MCF 10A (cell line): ENCODE measurements around the gene MKLN1. TPM values are rescaled to one million over a fixed set of nuclear protein-coding genes. Genes with fewer than 3 reads are reported as not detected.

Experiments
- BruUV-seq: library from RNA; stranded (reverse); fragments of 400-500 nt; replicated peaks from 2 replicates; lab custom pipeline; 2021; lab: Mats Ljungman, UMichigan
- CTCF ChIA-PET: fragments of 300-600 bp; sonication (Branson Sonifier 250); formaldehyde crosslinking; extraction: SDS; loops from one replicate; lab custom pipeline; 2021; ENCODE audit warnings: antibody characterized with exemption, inconsistent platforms; lab: Yijun Ruan, JAX
- POLR2A ChIA-PET: fragments of 300-600, 350-650 bp; sonication (Branson Sonifier 250); formaldehyde crosslinking; extraction: SDS; loops from one replicate; lab custom pipeline; 2020; ENCODE audit warnings: antibody characterized with exemption, inconsistent platforms; lab: Yijun Ruan, JAX
- DNase-seq: peaks from one replicate; pipeline ENCODE4 v3.0.0-alpha.2; 2018; ENCODE audit not compliant: unreplicated experiment
- H3K27ac Mint-ChIP-seq: one replicate; pipeline ENCODE4 v1.8.0; 2022; ENCODE audit warnings: mild to moderate bottlenecking, low read depth, mixed read lengths; ENCODE audit not compliant: unreplicated experiment
- H3K27me3 Mint-ChIP-seq: one replicate; pipeline ENCODE4 v1.8.0; 2022; ENCODE audit warnings: mixed read lengths; ENCODE audit not compliant: insufficient read depth, unreplicated experiment
- H3K36me3 Mint-ChIP-seq: one replicate; pipeline ENCODE4 v1.8.0; 2022; ENCODE audit warnings: mild to moderate bottlenecking, moderate library complexity, mixed read lengths; ENCODE audit not compliant: insufficient read depth, unreplicated experiment
- H3K4me1 Mint-ChIP-seq: one replicate; pipeline ENCODE4 v1.8.0; 2022; ENCODE audit warnings: mixed read lengths; ENCODE audit not compliant: insufficient read depth, unreplicated experiment
- H3K4me3 Mint-ChIP-seq: one replicate; pipeline ENCODE4 v1.8.0; 2022; ENCODE audit warnings: mild to moderate bottlenecking, moderate library complexity, mixed read lengths; ENCODE audit not compliant: unreplicated experiment
- H3K9me3 Mint-ChIP-seq: one replicate; pipeline ENCODE4 v1.8.0; 2022; ENCODE audit warnings: mixed read lengths; ENCODE audit not compliant: unreplicated experiment
- intact Hi-C: fragments of 100-400 bp; cut with micrococcal nuclease; formaldehyde crosslinking; loops from 2 replicates; pipeline ENCODE4 v1.14.1; 2022
- total RNA-seq: library from RNA; stranded (reverse); gene quantifications from 2 replicates; pipeline ENCODE4 v1.2.3, GENCODE V29; 2022
- TF ChIP-seq, protein P1 (sequence below): fragments of 200-600 bp; IDR thresholded peaks from one replicate; pipeline ENCODE4 v1.8.0; 2022; ENCODE audit warnings: antibody characterized with exemption, mild to moderate bottlenecking; ENCODE audit not compliant: unreplicated experiment

Gene MKLN1
- total RNA-seq, 1 experiment from 2014 or later: 35.6 TPM

DNA sequence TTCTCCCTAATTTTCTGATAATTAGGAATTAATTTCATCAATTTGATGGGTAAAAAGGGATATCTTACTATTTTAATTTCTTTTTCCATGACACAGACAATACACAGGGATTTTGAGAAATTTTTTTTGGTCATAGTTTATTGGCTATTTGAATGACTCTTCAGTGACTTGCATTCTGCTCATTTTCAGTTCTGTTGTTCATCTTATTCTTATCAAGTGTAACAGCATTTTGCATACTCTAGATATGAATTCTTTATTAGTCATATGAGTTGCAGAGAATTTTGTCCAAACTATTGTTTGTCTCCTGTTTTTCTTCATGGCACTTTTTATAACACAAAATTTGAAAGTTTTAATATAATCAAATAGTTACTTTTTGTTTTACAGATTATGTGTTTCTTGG lies 41.7 kb downstream of the MKLN1 start:
- POLR2A ChIA-PET: interaction anchor here (1.1 kb wide), 1 partner anchor 10 kb away, joined by 4 read pairs; no protein-coding TSS in a partner anchor
- intact Hi-C loops: no loop called here
- H3K27me3 Mint-ChIP-seq: no peaks in the 10 kb centered on the region
- no peak for DNase-seq
- no peaks in the 10 kb centered on the region for H3K9me3 Mint-ChIP-seq
- CTCF ChIA-PET: no interaction called here
- BruUV-seq: no TSS peak
- no peak overlapping the region for H3K4me3 Mint-ChIP-seq
- TF ChIP-seq, protein P1, sequence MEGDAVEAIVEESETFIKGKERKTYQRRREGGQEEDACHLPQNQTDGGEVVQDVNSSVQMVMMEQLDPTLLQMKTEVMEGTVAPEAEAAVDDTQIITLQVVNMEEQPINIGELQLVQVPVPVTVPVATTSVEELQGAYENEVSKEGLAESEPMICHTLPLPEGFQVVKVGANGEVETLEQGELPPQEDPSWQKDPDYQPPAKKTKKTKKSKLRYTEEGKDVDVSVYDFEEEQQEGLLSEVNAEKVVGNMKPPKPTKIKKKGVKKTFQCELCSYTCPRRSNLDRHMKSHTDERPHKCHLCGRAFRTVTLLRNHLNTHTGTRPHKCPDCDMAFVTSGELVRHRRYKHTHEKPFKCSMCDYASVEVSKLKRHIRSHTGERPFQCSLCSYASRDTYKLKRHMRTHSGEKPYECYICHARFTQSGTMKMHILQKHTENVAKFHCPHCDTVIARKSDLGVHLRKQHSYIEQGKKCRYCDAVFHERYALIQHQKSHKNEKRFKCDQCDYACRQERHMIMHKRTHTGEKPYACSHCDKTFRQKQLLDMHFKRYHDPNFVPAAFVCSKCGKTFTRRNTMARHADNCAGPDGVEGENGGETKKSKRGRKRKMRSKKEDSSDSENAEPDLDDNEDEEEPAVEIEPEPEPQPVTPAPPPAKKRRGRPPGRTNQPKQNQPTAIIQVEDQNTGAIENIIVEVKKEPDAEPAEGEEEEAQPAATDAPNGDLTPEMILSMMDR: no peak
- H3K4me1 Mint-ChIP-seq: peaks cover 37% of the 10 kb centered on the region
- H3K36me3 Mint-ChIP-seq: no peaks in the 10 kb centered on the region
- H3K27ac Mint-ChIP-seq: no peak overlapping the region

DNA sequence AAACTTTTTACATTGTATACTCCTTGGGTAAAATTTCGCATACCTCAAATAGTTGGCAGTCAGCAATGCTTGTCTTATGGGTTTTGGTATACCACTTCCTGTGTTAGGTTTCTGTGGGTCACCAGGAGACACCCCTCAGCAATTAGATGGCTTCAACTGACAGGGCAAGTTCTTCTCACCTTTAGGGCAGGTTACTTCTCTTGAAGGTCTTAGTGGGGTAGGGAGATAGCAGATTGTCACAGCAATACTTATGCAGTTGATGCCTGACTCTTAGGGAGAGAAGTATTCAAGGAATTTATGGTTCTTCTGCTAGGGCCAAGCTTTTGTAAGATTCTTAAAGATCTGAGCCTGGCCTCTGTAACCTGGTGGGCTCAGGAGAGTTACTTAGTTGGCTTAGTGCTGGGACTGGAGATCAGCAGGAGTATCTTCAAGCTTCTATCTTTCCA lies 42.9 kb downstream of the MKLN1 start:
- Mint-ChIP-seq H3K9me3 (no peaks in the 10 kb centered on the region), H3K27me3 (no peaks in the 10 kb centered on the region), H3K4me3 (no peak overlapping the region), H3K4me1 (peaks cover 39% of the 10 kb centered on the region), H3K27ac (peak overlapping the region; percentile 35), H3K36me3 (no peaks in the 10 kb centered on the region)
- ChIA-PET CTCF (no interaction called here), POLR2A (interaction anchor here (0.7 to 1.6 kb wide), 4 partner anchors 11 to 77 kb away, joined by 3 to 6 read pairs (median 4); partner anchors contain the start of gene MKLN1)
- intact Hi-C loops: no loop called here
- BruUV-seq: no TSS peak
- TF ChIP-seq, protein P1: no peak
- DNase-seq: peak; percentile 24

DNA sequence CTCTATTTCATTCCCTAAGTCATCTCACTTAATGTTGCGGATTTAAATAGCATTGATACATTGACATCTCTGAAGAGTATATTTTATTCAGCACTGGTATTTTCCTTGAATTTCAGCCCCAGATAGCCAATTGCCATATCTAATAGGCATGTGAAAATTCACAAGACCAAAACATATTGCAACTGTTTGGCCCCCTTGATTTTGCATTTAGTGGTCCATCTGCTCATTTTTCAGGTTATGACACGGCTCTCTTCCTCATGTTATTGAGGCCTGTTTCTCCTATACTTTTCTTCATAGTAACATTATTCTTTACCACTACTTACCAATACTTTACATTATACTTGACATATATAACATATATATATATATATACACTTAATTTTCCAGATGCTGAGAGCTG lies 43.7 kb downstream of the MKLN1 start:
- H3K4me1 Mint-ChIP-seq: peaks cover 33% of the 10 kb centered on the region
- intact Hi-C loops: no loop called here
- no peak overlapping the region for H3K27ac Mint-ChIP-seq
- ChIA-PET CTCF (no interaction called here), POLR2A (interaction anchor here (1.1 to 1.6 kb wide), 4 partner anchors 12 to 44 kb away, joined by 3 to 10 read pairs (median 5); partner anchors contain the start of gene MKLN1)
- no TSS peak for BruUV-seq
- H3K36me3 Mint-ChIP-seq: peaks cover 5% of the 10 kb centered on the region
- DNase-seq: no peak
- TF ChIP-seq, protein P1: no peak
- H3K9me3 Mint-ChIP-seq: no peaks in the 10 kb centered on the region
- H3K27me3 Mint-ChIP-seq: no peaks in the 10 kb centered on the region
- H3K4me3 Mint-ChIP-seq: no peak overlapping the region

DNA sequence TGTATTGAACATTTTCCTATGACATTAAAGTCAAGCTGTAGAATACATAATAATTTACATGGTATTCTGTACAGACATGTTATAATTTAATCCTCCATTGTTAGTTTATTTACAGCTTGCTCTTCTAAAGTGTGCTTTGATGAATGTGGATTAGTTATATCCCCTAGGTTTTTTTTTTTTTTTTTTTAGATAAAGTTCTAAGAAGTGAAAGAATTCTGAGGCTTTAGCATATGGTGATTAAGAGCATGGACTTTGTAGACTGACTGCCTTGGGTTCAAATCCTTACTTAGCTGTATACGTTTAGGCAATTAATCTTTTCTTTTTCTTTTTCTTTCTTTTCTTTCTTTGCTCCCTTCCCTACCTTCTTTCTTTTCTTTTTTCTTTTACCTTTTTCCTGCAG lies 44.9 kb downstream of the MKLN1 start:
- H3K27me3 Mint-ChIP-seq: no peaks in the 10 kb centered on the region
- H3K4me1 Mint-ChIP-seq: peaks cover 30% of the 10 kb centered on the region
- ChIA-PET CTCF (interaction anchor here (0.6 kb wide), 1 partner anchor 283 kb away, joined by 3 read pairs; no protein-coding TSS in a partner anchor), POLR2A (interaction anchor here (0.9 to 1.4 kb wide), 3 partner anchors 13 to 45 kb away, joined by 3 to 10 read pairs (median 3); partner anchors contain the start of gene MKLN1)
- H3K4me3 Mint-ChIP-seq: no peak overlapping the region
- no peak overlapping the region for H3K27ac Mint-ChIP-seq
- BruUV-seq: no TSS peak
- DNase-seq: no peak
- intact Hi-C loops: no loop called here
- TF ChIP-seq, protein P1: no peak
- H3K36me3 Mint-ChIP-seq: peaks cover 5% of the 10 kb centered on the region
- no peaks in the 10 kb centered on the region for H3K9me3 Mint-ChIP-seq
